Stimulated activated naive CD8-positive, alpha-beta T cell treated with anti-CD3 and anti-CD28 coated beads, Interleukin-15, Interleukin-2, amounts not matched to agents 100 U/mL and 50 U/mL, for 24 hours (primary cell): Measurements from ENCODE around the gene LNPK.
"Not testable (repeated sequence)": the region's sequence is repeated elsewhere in the genome, so short reads cannot be mapped to it uniquely, and the experiment has no call there.

ENCODE experiments used
- ATAC-seq: fragments of 150-1000 bp; cut with Tn5 transposase; one replicate; pipeline ENCODE4 v1.10.0; 2021
- DNase-seq: peaks from one replicate; pipeline ENCODE4 v3.0.0; 2021

The LNPK gene

DNA sequence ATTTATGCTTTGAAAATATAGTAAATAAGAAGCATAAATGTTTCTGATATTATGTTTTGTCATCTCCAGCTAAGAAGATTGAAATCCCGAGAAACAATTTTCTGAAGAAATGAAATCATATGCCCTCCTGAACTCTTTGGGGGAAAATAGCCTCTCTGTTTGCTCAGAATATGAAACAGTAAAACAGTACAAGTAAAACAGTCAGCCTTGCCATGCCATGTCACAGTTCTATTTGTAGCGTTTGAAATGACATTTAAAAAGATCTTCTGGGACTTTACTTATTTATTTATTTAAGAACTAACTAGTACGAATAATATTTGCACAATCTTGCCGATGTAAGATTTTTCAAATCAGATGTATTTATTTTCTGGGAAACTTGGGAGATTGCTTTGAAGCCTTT is 98.0 kb downstream of the LNPK start:
- ATAC-seq, result no peak

DNA sequence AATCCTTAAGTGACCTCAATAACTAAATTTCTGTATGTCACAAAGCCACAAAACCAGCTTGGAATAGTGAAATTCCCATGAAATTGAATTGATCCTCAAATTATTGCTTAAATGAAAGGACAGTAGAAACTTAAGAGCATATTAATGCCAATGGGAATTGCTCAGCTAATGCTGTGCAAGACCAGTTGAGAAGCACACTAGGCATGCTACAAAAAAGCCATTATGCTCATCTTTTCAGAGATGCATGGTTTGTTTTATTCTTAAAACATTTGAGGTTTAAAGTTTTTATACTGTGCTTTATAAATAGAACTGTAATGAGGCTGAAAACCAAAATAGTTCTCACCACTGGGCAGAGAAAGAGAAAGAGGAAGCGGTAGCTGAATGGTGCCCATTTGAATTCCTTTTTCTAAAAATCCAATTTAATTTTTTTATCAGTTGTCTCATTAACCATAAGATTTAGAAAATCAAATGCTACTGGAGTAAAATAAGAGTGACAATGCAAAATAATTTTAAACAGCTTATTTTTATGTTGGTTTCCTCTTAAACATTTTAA is 98.6 kb downstream of the LNPK start:
- DNase-seq (no peak), ATAC-seq (no peak)

More for the DNA sequence above, 98.0 kb downstream of the LNPK start:
- DNase-seq, result no peak

DNA sequence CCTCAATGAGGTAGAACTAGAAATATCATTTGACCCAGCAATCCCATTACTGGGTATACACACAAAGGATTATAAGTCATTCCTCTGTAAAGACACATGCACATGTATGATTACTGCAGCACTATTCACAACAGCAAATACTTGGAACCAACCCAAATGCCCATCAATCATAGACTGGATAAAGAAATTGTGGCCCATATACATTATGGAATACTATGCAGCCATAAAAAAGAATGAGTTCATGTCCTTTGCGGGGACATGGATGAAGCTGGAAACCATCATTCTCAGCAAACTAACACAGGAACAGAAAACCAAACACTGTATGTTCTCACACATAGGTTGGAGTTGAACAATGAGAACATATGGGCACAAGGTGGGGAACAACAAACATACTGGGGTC is 106.1 kb downstream of the LNPK start:
- DNase-seq, ATAC-seq: not testable (repeated sequence)

DNA sequence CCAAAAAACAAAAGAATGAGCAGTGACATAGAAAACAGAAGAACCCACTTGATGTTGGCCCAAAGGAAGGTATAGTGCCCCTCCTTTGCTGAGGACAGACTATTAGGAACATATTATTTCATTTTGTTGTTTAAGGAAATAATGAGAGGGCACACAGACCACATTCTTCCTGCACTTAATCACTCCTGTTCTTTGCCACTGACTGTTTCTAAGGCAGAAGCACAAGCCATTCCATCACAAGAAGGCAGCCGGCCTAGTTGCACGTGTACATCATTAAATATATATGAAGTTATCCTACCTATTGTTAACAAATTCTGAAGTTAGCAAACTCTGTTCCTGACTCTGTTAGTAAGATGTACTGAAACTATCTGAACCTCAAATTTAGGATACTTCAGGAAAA is 110.0 kb downstream of the LNPK start:
- DNase-seq (no peak), ATAC-seq (no peak)

DNA sequence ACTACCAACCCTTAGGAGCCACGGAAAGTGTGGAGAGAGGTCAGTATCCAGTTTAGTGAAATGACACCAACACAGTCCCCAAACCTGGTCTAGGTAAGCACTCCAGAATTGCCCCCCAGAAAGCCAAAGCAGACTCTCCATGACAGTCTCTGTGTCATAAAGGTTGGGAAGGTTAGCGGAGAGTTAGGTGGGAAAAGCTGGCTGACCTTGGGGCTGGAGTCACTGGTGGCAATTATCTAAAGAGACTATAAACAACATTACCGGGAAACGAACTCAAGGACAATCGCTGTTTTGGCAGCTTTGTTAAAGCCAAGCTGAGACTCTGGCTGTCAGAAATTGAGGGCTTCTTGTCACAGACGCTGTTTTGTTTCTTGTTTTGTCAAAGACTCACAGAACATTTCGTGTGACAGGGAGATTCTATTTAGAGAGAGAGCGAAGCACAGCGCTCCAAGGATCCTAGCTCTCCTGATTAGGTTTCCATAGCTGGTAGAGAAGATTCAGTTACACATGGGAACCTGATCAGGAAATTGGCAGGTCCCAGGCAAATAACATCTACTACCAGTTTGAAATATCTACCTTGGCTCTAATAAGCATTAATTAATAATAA is 111.3 kb downstream of the LNPK start:
- ATAC-seq (no peak), DNase-seq (no peak)

DNA sequence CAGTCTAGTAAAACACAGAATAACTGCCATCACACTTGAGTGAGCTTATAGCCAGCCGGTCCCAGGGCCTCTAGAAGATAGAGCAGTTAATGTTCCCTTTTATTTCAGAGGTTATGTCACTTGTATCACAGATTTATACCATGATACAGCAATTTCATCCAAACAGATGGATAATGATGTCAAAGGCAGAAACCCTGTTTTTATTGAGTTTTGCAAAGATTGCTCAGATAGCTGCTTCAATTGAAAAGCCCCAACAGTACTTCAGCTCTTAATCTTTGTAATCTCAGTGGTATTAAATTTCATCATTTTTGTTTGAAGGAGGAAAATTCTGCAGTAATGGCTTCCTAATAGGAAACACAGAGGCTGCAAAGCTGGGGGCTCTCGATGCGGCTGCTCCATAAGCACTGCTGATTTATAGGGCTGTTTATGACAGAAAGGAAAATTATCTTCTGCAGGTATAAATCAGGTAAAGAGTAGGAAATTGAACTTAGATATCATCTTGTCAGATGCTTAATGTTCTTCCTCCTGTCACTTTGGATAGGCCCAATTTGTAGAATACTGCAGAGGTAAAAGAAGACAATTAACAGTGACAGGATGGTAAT is 112.3 kb downstream of the LNPK start:
- ATAC-seq (no peak), DNase-seq (no peak)

DNA sequence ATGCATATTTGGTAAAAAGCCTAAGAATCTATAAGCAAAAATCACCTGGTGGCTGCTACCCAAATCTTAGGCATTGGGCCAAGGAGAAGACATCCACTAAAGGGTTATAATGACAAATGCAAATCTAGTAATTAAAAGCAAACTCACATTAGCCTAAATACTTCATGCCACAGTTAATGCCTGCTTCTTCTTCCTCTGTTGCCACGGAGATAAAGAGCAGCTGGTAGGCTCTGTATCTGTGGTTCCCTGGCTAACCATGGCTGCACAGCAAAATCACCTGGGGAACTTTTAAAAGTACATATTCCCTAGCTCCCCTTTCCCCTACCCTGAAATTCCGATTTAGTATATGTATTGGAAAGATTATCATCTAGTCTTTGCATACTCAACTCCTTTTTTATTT is 114.3 kb downstream of the LNPK start:
- ATAC-seq, result no peak

DNA sequence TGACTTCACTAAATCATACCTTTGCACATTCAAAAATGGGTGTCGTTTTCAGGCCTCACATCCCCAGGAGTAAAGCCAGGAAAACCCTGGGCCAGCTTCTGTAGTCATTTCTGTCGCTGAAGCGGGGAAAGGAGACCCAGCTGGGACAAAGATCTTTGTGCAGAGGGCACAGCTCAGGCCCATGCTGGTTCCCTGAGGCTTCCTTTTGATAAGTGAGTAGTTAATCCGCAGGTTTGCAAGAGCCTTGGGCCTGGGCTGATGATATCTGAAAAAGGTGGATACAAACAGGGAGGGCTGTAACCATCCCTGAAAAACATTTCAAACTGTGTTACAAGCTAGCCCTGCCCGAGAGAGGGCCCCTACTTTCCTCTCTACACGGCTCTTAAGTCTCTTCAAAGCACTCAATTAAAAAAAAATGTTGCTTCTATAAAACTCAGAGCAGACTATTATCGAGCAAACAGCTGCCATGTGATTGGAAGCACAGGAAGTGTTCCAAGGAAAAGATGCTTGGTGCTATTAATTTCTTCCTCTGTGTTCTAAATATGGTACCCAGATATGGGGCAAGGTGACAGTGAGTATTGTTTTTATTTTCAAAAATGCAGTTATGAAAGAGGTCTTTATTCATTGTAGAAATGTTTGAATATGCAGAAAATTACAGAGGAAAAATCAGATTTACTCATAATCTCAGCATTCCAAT is 117.2 kb downstream of the LNPK start:
- ATAC-seq (no peak), DNase-seq (no peak)

More for the DNA sequence above, 114.3 kb downstream of the LNPK start:
- DNase-seq, result no peak

DNA sequence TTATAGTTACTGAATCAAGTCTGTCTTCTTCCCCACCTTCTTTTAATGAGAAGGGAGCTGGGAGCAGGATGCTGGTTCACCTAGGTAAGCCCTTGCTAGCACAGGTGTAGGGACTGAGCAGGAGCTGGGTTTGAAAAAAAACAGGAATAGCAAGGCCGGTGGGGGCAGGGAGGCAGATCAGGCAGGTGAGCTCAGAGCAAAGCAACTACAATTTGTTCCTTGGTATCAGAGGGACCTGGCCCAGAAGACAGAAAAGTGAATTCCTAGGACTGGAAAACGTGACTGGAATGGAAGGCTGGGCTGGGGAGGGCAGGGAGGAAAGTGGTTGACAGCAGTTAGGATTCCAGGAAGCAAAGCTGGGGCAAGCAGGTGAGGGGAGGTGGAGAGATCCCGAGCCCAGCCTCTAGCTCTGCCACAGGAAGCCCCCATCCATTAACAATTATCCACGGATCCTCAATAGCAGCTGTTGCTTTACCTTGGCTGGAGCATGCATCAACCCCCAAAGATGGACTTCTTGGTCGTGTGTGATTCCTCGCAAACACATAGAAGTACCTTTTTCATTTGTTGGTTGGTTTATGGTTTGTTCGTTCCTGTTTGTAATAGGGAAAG is 118.4 kb downstream of the LNPK start:
- DNase-seq (no peak), ATAC-seq (no peak)

DNA sequence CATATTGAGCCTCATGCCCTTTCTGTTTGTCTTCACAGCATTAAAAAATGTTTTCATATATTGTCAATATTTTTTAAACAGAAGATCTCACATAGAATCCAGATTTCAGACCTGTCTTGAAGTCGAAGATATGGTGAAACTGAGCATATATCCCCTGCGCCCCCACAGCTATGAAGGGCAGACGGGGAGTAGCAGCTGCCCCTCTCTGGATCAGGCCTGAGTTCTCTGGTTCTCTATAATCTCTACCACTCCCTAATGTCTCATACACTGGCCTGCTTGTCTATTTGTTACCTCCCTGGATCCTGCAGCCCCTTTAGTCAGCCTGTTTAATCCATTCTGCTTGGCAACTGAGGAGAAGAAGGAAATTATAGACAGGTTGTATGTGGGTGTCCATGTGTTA is 122.4 kb downstream of the LNPK start:
- DNase-seq, result no peak
- no peak for ATAC-seq

DNA sequence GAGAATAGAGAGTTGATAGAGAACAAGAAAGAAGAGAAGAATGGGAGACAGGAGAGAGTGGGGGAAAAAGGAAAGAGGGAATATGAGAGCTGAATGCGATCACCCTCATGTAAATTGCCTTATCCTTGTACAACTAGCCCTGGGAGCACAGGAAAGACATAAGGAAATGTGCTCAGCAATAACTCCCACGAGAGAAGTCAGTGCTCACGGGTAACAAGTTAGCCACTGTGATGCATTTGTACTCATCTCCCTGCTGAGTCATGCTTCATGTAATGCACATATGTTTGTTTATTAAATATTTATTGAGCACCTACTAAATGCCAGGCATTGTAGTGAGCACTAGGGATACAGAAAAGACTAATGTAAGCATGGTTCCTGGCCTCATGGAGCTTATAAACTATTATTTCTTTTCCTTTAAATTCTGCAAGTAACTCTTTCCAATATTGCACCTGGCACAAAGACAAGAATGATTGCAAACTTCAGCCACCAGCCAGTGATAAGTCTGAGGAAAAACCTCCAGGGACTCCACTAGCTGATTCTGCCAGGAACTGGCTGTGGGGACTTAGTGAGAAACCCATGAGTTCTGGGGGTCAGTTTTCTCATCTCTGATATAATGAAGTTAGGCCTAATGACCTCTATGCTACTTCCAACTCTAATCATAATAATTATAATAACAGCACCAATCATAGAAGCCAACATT is 124.1 kb downstream of the LNPK start:
- ATAC-seq (no peak), DNase-seq (no peak)

DNA sequence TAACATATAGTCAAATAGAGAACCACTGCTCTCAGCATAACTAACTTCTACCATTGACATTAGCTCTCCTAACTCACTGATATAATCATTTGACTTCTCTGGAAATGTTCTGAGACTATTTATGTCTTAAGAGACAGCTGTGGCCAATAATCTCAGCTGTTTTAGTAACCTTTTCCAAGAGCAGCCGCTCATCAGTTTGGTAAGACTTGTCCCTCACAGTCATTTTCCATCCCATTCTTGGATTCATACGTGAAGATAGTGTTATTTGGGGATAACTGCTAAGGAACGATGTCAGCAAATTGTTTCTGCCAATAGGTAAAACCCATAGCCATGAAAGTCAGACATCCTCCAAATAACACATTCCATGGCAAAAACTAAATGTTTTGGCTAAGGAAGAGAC is 127.8 kb downstream of the LNPK start:
- ATAC-seq (no peak), DNase-seq (no peak)
